ENCODE results near the gene NR2F1-AS1. TPM values are rescaled to one million over a fixed set of nuclear protein-coding genes. Genes with fewer than 3 reads are reported as not detected.
"Not testable (repeated sequence)": the region's sequence is repeated elsewhere in the genome, so short reads cannot be mapped to it uniquely, and the experiment has no call there.

Gene NR2F1-AS1
- polyA plus RNA-seq, 1 experiment, result 29.9 TPM

DNA sequence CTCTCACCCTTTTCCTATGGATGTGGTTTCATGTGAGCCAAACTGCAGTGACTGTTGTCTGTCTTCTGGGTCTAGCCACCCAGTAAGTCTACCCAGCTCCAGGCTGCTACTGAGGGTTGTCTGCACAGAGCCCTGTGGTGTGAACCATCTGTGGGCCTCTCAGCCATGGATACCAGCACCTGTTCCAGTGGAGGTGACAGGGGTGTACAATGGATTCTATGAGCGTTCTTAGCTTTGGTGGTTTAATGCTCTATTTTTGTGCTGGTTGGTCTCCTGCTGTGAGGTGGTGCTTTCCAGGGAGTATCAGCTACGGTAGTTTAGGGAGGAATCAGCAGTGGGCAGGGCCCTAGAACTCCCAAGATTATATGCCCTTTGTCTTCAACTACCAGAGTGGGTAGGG lies 186.7 kb downstream of the NR2F1-AS1 start:
- no peaks in the 10 kb centered on the region for H3K27me3 ChIP-seq (ENCODE audit: control insufficient read depth, insufficient read depth, low read length)
- POLR2A ChIA-PET, result no interaction called here
- CTCF ChIA-PET, result no interaction called here
- H3K4me3 ChIP-seq (ENCODE audit: low read depth, low read length), result no peak overlapping the region
- TF ChIP-seq, protein P1, sequence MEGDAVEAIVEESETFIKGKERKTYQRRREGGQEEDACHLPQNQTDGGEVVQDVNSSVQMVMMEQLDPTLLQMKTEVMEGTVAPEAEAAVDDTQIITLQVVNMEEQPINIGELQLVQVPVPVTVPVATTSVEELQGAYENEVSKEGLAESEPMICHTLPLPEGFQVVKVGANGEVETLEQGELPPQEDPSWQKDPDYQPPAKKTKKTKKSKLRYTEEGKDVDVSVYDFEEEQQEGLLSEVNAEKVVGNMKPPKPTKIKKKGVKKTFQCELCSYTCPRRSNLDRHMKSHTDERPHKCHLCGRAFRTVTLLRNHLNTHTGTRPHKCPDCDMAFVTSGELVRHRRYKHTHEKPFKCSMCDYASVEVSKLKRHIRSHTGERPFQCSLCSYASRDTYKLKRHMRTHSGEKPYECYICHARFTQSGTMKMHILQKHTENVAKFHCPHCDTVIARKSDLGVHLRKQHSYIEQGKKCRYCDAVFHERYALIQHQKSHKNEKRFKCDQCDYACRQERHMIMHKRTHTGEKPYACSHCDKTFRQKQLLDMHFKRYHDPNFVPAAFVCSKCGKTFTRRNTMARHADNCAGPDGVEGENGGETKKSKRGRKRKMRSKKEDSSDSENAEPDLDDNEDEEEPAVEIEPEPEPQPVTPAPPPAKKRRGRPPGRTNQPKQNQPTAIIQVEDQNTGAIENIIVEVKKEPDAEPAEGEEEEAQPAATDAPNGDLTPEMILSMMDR (IDR thresholded peaks at IDR 0.05; ENCODE audit: low read depth, low read length), result no peak
- no peak overlapping the region for H3K27ac ChIP-seq (ENCODE audit: low read depth, low read length)
- no peak for DNase-seq (ENCODE audit: low read depth, low spot score)
- H3K9me3 ChIP-seq (ENCODE audit: control insufficient read depth, insufficient read depth, low read length), result no peaks in the 10 kb centered on the region

DNA sequence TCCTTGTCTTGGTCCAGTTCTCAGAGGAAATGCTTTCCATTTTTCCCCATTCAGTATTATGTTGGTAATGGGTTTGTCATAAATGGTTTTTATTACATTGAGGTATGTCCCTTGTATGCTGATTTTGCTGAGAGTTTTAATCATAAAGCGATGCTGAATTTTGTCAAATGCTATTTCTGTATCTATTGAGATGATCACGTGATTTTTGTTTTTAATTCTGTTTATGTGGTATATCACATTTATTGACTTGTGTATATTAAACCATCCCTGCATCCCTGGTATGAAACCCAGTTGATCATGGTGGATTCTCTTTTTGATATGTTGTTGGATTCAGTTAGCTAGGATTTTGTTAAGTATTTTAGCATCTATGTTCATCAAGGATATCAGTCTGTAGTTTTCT lies 189.8 kb downstream of the NR2F1-AS1 start:
- POLR2A ChIA-PET; DNase-seq (ENCODE audit: low read depth, low spot score); H3K9me3 ChIP-seq (ENCODE audit: control insufficient read depth, insufficient read depth, low read length); H3K4me3 ChIP-seq (ENCODE audit: low read depth, low read length); H3K27ac ChIP-seq (ENCODE audit: low read depth, low read length); H3K27me3 ChIP-seq (ENCODE audit: control insufficient read depth, insufficient read depth, low read length); CTCF ChIA-PET: not testable (repeated sequence)

DNA sequence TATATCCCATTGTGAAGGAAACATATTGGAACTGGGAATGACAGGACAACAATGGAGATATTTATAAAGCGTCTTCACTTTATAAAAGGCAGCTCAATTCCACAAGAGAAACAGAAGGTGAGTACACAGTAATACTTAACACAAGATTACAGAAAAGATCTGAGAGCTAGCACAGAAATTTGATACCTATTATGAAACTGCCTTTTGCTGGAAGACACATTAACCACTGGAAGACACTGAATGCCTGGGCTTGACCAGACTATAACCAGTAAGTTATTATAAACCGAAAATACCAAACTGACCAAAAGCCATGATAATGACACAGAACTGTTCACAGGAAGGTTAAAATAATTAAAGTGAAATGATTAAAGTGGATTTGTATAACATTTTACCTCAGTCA lies 195.4 kb downstream of the NR2F1-AS1 start:
- POLR2A ChIA-PET, result no interaction called here
- Histone ChIP-seq H3K9me3 (ENCODE audit: control insufficient read depth, insufficient read depth, low read length) (no peaks in the 10 kb centered on the region), H3K27me3 (ENCODE audit: control insufficient read depth, insufficient read depth, low read length) (no peaks in the 10 kb centered on the region), H3K4me3 (ENCODE audit: low read depth, low read length) (no peak overlapping the region), H3K27ac (ENCODE audit: low read depth, low read length) (no peak overlapping the region)
- peak; percentile 8 for DNase-seq (ENCODE audit: low read depth, low spot score)
- CTCF ChIA-PET, result no interaction called here
- TF ChIP-seq, protein P1 (IDR thresholded peaks at IDR 0.05; ENCODE audit: low read depth, low read length), result no peak

DNA sequence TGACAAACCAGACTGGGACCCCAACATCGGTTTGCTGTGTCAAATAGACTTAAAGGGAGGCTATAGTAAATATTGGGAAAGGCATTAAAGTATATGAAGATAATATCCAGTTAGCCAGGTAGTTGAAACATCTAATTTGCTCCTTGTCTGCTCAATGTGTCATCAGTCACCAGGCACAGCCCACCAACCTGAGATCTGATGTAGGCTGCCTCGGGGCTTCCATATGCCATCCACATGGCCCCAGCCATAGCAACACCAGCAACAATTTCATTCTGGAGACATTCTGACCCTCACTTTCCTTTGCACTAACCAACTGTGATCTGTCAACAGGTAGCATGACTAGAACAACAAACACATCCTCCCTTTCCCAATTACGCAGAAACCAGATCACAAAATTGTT lies 196.0 kb downstream of the NR2F1-AS1 start:
- Histone ChIP-seq H3K9me3 (ENCODE audit: control insufficient read depth, insufficient read depth, low read length) (no peaks in the 10 kb centered on the region), H3K4me3 (ENCODE audit: low read depth, low read length) (no peak overlapping the region), H3K27me3 (ENCODE audit: control insufficient read depth, insufficient read depth, low read length) (no peaks in the 10 kb centered on the region), H3K27ac (ENCODE audit: low read depth, low read length) (no peak overlapping the region)
- no peak for DNase-seq (ENCODE audit: low read depth, low spot score)
- ChIA-PET POLR2A (no interaction called here), CTCF (no interaction called here)
- TF ChIP-seq, protein P1 (IDR thresholded peaks at IDR 0.05; ENCODE audit: low read depth, low read length), result no peak

DNA sequence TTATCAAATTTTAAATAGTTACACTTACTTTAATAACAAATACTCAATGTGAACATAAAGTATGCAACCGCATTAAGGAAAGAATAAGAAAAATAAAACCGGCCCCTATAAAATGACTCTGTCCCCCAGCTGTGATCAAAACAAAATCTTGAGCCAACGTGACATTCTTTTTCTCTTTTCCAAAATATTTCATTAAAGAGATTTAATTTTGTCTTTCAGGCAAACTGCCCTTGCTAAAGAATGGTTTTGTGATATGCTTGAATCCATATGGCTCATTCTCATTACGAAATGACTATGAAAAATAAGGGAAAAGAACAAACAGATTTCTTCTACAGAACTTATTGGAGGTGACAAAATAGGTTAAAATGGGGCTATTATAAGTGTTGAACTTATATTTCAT lies 197.0 kb downstream of the NR2F1-AS1 start:
- TF ChIP-seq, protein P1 (IDR thresholded peaks at IDR 0.05; ENCODE audit: low read depth, low read length), result no peak
- H3K27ac ChIP-seq (ENCODE audit: low read depth, low read length), result no peak overlapping the region
- ChIA-PET POLR2A (no interaction called here), CTCF (no interaction called here)
- no peaks in the 10 kb centered on the region for H3K27me3 ChIP-seq (ENCODE audit: control insufficient read depth, insufficient read depth, low read length)
- no peak for DNase-seq (ENCODE audit: low read depth, low spot score)
- H3K4me3 ChIP-seq (ENCODE audit: low read depth, low read length), result no peak overlapping the region
- H3K9me3 ChIP-seq (ENCODE audit: control insufficient read depth, insufficient read depth, low read length), result no peaks in the 10 kb centered on the region
